WTC11 (cell line): ENCODE measurements around the gene PLA2G4A.

Experiments used
- ESRRA ChIP-seq: sonication (generic); formaldehyde crosslinking; IDR thresholded peaks from 2 replicates; pipeline ENCODE4 v1.8.1; 2022; ENCODE audit warnings: mild to moderate bottlenecking, missing genetic modification reagents, borderline replicate concordance
- IRF2 ChIP-seq: sonication (generic); formaldehyde crosslinking; IDR thresholded peaks from 2 replicates; pipeline ENCODE4 v1.8.0; 2022; ENCODE audit warnings: low read depth, missing genetic modification reagents, borderline replicate concordance
- NFE2L1 ChIP-seq: sonication (generic); formaldehyde crosslinking; IDR thresholded peaks from 2 replicates; pipeline ENCODE4 v1.8.1; 2023; ENCODE audit warnings: missing genetic modification reagents
- TF ChIP-seq, protein P1 (sequence below): fragments of 200-600 bp; IDR thresholded peaks from 2 replicates; pipeline ENCODE4 v1.8.0; 2022; ENCODE audit warnings: antibody characterized with exemption
- TF ChIP-seq, protein P2 (sequence below): sonication (generic); formaldehyde crosslinking; IDR thresholded peaks from 2 replicates; pipeline ENCODE4 v1.8.1; 2023; ENCODE audit warnings: mild to moderate bottlenecking, missing genetic modification reagents
- TF ChIP-seq, protein P3 (sequence below): sonication (generic); formaldehyde crosslinking; IDR thresholded peaks from 2 replicates; pipeline ENCODE4 v1.8.1; 2022; ENCODE audit warnings: low read depth, missing genetic modification reagents, borderline replicate concordance
- TF ChIP-seq, protein P4 (sequence below): sonication (generic); formaldehyde crosslinking; IDR thresholded peaks from 2 replicates; pipeline ENCODE4 v1.8.0; 2022; ENCODE audit warnings: mild to moderate bottlenecking, missing genetic modification reagents
- TF ChIP-seq, protein P5 (sequence below): sonication (generic); formaldehyde crosslinking; conservative IDR thresholded peaks from 2 replicates; pipeline ENCODE4 v1.8.1; 2022; ENCODE audit warnings: mild to moderate bottlenecking, missing genetic modification reagents

DNA sequence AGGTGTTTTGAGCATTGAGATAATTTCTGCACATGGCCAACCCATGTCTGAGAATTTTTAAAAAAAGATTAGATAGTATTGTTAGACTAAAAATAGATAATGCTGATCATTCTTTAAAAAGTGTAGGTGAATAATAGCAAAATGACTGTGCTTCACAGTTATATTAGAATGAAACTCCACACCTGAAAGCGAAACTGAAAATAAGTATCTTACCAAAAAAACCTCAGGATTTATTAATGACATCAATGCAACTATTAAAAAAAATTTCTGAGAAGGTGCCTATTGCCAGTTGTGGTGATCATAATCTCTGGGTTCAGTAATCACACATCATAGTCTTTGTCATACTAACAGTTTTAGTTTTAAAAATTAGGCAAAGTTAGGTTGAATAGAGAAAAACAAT, 36.5 kb downstream of the PLA2G4A start:
- TF ChIP-seq, protein P1, sequence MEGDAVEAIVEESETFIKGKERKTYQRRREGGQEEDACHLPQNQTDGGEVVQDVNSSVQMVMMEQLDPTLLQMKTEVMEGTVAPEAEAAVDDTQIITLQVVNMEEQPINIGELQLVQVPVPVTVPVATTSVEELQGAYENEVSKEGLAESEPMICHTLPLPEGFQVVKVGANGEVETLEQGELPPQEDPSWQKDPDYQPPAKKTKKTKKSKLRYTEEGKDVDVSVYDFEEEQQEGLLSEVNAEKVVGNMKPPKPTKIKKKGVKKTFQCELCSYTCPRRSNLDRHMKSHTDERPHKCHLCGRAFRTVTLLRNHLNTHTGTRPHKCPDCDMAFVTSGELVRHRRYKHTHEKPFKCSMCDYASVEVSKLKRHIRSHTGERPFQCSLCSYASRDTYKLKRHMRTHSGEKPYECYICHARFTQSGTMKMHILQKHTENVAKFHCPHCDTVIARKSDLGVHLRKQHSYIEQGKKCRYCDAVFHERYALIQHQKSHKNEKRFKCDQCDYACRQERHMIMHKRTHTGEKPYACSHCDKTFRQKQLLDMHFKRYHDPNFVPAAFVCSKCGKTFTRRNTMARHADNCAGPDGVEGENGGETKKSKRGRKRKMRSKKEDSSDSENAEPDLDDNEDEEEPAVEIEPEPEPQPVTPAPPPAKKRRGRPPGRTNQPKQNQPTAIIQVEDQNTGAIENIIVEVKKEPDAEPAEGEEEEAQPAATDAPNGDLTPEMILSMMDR: no peak
- TF ChIP-seq, protein P2, sequence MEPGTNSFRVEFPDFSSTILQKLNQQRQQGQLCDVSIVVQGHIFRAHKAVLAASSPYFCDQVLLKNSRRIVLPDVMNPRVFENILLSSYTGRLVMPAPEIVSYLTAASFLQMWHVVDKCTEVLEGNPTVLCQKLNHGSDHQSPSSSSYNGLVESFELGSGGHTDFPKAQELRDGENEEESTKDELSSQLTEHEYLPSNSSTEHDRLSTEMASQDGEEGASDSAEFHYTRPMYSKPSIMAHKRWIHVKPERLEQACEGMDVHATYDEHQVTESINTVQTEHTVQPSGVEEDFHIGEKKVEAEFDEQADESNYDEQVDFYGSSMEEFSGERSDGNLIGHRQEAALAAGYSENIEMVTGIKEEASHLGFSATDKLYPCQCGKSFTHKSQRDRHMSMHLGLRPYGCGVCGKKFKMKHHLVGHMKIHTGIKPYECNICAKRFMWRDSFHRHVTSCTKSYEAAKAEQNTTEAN (CRISPR knock-in tag): no peak
- TF ChIP-seq IRF2 (CRISPR knock-in tag) (no peak), ESRRA (CRISPR knock-in tag) (no peak), NFE2L1 (CRISPR knock-in tag) (no peak)
- TF ChIP-seq, protein P3, sequence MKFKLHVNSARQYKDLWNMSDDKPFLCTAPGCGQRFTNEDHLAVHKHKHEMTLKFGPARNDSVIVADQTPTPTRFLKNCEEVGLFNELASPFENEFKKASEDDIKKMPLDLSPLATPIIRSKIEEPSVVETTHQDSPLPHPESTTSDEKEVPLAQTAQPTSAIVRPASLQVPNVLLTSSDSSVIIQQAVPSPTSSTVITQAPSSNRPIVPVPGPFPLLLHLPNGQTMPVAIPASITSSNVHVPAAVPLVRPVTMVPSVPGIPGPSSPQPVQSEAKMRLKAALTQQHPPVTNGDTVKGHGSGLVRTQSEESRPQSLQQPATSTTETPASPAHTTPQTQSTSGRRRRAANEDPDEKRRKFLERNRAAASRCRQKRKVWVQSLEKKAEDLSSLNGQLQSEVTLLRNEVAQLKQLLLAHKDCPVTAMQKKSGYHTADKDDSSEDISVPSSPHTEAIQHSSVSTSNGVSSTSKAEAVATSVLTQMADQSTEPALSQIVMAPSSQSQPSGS (CRISPR knock-in tag): no peak
- TF ChIP-seq, protein P4, sequence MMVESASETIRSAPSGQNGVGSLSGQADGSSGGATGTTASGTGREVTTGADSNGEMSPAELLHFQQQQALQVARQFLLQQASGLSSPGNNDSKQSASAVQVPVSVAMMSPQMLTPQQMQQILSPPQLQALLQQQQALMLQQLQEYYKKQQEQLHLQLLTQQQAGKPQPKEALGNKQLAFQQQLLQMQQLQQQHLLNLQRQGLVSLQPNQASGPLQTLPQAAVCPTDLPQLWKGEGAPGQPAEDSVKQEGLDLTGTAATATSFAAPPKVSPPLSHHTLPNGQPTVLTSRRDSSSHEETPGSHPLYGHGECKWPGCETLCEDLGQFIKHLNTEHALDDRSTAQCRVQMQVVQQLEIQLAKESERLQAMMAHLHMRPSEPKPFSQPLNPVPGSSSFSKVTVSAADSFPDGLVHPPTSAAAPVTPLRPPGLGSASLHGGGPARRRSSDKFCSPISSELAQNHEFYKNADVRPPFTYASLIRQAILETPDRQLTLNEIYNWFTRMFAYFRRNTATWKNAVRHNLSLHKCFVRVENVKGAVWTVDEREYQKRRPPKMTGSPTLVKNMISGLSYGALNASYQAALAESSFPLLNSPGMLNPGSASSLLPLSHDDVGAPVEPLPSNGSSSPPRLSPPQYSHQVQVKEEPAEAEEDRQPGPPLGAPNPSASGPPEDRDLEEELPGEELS (CRISPR knock-in tag): no peak
- TF ChIP-seq, protein P5, sequence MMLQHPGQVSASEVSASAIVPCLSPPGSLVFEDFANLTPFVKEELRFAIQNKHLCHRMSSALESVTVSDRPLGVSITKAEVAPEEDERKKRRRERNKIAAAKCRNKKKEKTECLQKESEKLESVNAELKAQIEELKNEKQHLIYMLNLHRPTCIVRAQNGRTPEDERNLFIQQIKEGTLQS (CRISPR knock-in tag): no peak
